ENCODE measurements around the gene NOL4L.

The NOL4L gene

DNA sequence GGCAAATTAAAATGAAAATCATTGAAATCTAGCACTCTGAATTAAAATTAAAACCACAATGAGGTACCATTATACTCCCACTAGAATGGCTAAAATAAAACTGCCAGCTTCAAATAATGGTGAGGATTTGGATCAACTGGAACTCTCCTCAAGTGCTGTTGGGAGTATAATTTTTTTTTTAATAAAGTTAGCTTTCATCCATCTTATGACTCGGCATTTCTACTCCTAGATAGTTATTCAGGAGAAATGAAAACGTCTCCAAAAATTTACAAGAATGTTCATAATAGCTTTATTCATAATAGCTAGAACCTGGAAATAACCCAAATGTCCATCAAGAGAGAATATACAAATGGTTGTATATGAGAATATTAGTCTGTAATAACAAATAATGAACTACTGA lies 163.8 kb downstream of the NOL4L start:
- no peak for DNase-seq (ENCODE audit: low read depth in 2 of 2)

DNA sequence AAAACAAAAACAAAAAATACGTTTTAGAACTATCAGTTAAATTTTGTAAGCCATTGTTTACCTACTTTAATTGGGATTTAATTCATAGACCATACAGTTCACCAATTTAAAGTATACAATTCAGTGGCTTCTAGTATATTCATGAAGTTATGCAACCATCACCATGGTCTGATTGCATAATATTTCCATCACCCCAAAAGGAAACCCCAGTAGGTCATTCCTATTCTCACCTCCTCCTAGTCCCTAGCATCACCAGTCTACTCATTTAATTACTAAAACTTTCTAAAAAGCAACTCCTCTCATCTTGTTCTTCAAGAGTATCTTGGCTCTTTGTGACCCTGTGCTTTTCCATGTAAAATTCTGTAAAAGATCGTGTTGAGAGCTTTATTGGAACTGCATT lies 166.8 kb downstream of the NOL4L start:
- no peak for DNase-seq (ENCODE audit: low read depth in 2 of 2)

- DNase-seq (ENCODE audit: low read depth in 2 of 2) = no peak
Observed at GRCh38 chr20:32416206-32416605, 168.9 kb downstream of the NOL4L start.

DNA sequence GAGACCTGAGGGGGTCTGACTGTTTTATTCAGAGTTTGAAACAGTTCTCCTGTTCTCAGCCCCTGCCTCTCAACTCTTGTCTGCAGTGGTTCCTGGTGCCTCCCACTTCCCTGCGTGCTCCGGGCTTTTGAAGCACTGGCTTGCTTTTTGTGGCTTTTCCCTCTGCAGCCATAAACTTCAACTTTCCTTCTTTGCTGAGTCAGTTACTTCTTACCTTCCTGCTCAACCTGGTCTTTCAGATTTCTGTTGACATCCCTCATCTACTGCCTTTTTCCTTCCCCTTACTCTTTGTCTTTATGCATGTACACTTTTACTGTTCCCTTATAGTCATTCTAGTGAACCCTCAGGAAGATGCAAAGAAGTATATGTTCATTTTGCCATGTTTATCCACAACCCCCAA lies 169.6 kb downstream of the NOL4L start:
- DNase-seq (ENCODE audit: low read depth in 2 of 2) = no peak

DNA sequence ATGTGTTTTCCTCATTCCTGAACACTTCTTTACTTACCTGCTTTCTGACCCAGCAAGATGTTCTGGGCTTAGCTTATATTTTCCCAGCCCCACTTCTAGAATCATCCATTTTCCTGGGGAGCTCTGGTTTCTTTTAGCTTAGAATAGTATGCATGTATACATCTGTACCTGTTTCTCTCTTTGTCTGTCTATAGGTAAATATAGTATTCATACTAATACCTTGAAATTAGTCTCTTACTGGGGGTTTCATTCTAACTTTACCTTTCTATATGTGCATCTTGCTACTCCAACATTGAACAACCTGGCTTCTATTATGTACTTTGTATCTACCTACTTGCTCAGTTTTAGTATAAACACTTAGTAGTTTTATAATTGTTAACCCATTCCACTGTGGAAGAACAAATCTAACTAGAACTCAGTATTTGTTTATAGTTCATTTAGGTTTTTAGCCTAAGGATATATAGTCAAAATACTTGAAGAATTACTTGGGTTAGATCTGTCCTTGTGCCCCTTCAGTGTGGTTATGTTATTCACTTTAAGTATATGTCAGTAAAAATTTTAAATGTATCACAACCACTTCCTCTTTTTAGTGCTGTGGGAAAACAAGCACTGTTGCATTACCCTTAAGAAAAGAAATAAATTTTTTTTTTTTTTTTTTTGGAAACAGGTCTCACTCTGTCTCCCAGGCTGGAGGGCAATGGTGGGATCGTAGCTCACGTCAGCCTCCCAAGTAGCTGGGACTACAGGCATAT lies 173.0 kb downstream of the NOL4L start:
- no peak for DNase-seq (ENCODE audit: low read depth in 2 of 2)

- peak; percentile 33 to 40 for DNase-seq (ENCODE audit: low read depth in 2 of 2)
Observed at GRCh38 chr20:32407131-32407750, 177.9 kb downstream of the NOL4L start.

DNA sequence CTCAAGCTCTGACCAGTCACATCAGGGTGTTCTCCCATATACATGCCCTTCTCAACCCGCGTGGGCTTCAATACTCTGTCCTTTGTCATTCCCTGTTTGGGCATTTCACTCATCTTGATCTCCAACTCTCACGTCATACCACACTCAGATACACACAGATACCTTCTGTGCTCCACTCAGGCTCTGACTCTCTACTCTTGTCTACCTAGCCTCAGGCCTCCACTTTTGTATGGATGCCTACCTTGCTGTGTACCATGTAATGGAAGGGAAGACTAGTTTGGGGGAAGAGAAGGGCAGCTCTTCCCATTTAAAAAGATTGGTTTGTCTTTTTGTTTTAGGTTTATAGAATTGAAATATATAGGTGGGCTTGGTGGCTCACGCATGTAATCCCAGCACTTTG lies 178.4 kb downstream of the NOL4L start:
- no peak for DNase-seq (ENCODE audit: low read depth in 2 of 2)

DNA sequence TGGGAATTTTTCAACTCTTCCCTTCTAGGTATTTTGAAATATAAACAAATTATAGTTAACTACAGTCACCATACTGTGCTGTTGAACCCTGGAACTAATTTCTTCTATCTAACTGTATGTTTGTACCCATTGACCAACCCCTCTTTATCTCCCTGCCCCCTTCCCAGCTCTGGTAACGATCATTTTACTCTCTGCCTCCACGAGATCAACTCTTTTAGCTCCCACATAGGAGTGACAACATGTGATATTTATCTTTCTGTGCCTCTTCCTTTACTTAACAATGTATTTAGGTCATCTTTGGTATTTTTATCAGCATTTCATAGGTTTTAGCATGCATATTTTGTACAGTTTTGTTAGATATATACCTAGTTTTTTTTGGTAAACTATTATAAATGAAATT lies 181.1 kb downstream of the NOL4L start:
- DNase-seq (ENCODE audit: low read depth in 2 of 2) = no peak

GRCh38 chr20:32400476-32400875 lies 184.7 kb downstream of the NOL4L start:
- DNase-seq (ENCODE audit: low read depth in 2 of 2) = no peak

DNA sequence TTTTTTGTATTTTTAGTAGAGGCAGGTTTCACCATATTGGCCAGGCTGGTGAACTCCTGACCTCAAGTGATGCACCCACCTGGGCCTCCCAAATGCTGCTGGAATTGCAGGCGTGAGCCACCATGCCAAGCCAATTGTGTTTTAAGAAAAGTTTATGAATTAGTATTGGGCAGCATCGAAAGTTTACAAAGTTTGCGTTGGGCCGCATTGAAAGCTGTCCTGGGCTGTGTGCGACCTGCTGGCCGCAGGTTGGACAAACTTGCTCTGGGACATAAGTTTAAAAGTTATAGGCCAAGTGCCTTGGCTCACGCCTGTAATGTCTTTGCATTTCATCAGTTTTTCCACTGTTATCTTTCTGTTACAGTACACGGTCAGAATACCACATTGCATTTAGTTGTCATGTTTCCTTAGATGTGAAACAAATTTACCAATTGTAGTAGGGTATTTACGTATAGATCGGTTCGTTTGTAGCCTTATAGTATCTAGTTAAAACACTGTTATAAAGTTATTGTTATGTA lies 187.5 kb downstream of the NOL4L start:
- DNase-seq (ENCODE audit: low read depth in 2 of 2) = no peak

DNA sequence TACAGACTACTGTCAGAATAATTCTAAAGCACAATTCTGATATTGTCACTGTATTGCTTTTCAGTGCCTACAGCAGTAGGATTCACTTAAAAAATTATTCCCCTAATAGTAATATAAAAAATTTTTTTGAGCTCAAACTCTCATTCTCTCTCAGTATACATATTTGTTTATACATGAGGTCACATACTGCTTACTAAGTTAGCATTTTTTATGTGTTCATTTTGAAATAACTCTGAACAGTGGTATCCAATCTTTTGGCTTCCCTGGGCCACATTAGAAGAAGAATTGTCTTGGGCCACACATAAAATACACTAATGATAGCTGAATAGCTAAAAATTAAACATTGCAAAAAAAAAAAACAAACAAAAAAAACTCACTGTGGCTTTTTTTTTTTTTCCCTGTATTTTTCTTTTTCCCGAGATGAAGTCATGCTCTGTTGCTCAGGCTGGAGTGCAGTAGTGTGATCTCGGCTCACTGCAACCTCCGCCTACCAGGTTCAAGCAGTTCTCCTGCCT lies 188.4 kb downstream of the NOL4L start:
- DNase-seq (ENCODE audit: low read depth in 2 of 2) = no peak

- DNase-seq (ENCODE audit: low read depth in 2 of 2) = no peak
Observed at GRCh38 chr20:32395066-32395465, 190.1 kb downstream of the NOL4L start.
